ENCODE data around the gene SHKBP1. TPM values are rescaled to one million over a fixed set of nuclear protein-coding genes. Genes with fewer than 3 reads are reported as not detected.

The SHKBP1 gene, protein sequence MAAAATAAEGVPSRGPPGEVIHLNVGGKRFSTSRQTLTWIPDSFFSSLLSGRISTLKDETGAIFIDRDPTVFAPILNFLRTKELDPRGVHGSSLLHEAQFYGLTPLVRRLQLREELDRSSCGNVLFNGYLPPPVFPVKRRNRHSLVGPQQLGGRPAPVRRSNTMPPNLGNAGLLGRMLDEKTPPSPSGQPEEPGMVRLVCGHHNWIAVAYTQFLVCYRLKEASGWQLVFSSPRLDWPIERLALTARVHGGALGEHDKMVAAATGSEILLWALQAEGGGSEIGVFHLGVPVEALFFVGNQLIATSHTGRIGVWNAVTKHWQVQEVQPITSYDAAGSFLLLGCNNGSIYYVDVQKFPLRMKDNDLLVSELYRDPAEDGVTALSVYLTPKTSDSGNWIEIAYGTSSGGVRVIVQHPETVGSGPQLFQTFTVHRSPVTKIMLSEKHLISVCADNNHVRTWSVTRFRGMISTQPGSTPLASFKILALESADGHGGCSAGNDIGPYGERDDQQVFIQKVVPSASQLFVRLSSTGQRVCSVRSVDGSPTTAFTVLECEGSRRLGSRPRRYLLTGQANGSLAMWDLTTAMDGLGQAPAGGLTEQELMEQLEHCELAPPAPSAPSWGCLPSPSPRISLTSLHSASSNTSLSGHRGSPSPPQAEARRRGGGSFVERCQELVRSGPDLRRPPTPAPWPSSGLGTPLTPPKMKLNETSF
- total RNA-seq: 10 to 100 TPM; 12.4 to 17.4 (median 16.1) TPM
- polyA plus RNA-seq: 10 to 100 TPM; 14.0 to 21.7 (median 20.3) TPM
- long read RNA-seq, donor 1, transcript SHKBP1-201 (18 exons, 2,363 nt): major isoform, 25 of 35 reads
- long read RNA-seq, donor 1, partial matches to known transcripts: 2 of 35 reads
- long read RNA-seq, donor 1, other reads (novel, unspliced or antisense): 7 of 35 reads
- long read RNA-seq, donor 2, transcript SHKBP1-201 (18 exons, 2,363 nt): major isoform, 29 of 43 reads
- long read RNA-seq, donor 2, partial matches to known transcripts: 2 of 43 reads
- long read RNA-seq, donor 2, other reads (novel, unspliced or antisense): 12 of 43 reads

GRCh38 chr19:40576585-40577451 is at the start of gene SHKBP1:
Gene SHKBP1 (plus strand): TSS chr19:40576873. CDS start chr19:40576900, 27 bp downstream.
- intact Hi-C loops (cut with DNase I): no loop called here
- H3K36me3 ChIP-seq (ENCODE audit: insufficient read depth in 1 of 2, low read depth in 1 of 2): peaks cover 0 to 24% of the 10 kb centered on the region in 2 donors
- WGBS, 3 donors: 1% methylated on average over 34 to 55 of the region's 55 CpGs

GRCh38 chr19:40528078-40528477 is 48.6 kb upstream of the SHKBP1 start:
- no peak for TF ChIP-seq CTCF (IDR thresholded peaks at IDR 0.05)
- Histone ChIP-seq H3K27me3 (ENCODE audit: insufficient read depth in 3 of 3, low read length in 2 of 3) (no peaks in the 10 kb centered on the region), H3K27ac (no peak overlapping the region), H3K4me1 (no peaks in the 10 kb centered on the region), H3K36me3 (ENCODE audit: insufficient read depth in 1 of 2, low read depth in 1 of 2) (no peaks in the 10 kb centered on the region), H3K9me3 (no peaks in the 10 kb centered on the region), H3K4me3 (no peak overlapping the region)
- intact Hi-C loops (cut with DNase I): loop anchor here (5.0 to 10.0 kb wide), 4 partner anchors 74 to 393 kb away; partner anchors contain the start of gene LTBP4 (in 1 of the 2)
- WGBS, 3 donors: 73 to 78% (median 73%) methylated on average over 6 of the region's 6 CpGs
- ATAC-seq (no peak), DNase-seq (no peak)

More at GRCh38 chr19:40576585-40577451, at the start of gene SHKBP1:
- ATAC-seq (peak; percentile 98 to 99 (median 99)), DNase-seq (peak; percentile 96 to 97)
- H3K4me1 ChIP-seq: no peaks in the 10 kb centered on the region
- H3K27ac ChIP-seq: peak within 1 kb of the TSS; percentile 80
- H3K9me3 ChIP-seq: no peaks in the 10 kb centered on the region
- H3K27me3 ChIP-seq (ENCODE audit: insufficient read depth in 3 of 3, low read length in 2 of 3): no peaks in the 10 kb centered on the region
- H3K4me3 ChIP-seq: peak within 1 kb of the TSS; percentile 89
- no peak for TF ChIP-seq CTCF (IDR thresholded peaks at IDR 0.05)

DNA sequence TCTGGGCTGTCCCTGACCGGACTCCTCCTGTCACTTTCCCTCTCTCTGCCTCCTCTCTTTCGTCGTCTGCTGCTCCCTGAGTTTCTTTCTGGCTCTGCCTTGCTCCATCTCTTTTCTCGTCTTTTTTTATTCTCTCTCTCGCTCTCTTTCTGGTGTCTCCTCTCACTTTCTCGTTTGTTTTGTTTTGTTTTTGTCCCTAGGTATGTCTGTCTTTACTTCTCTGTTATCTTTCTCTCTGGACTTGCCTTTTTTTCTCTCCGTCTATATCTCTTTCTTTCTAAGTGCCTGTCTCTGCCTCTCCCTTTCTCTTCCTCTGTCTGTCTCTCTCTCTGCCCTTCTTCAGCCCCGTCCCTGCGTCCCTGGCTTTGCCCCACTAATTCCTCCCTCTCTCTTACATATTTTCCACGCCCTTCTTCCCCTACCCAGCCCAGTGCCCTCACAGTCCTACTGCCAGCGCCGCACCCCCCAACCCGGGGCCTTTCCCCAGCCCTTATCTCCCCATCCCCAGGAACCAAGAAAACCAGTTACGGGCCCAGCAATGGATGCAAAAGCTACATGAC is 48.1 kb upstream of the SHKBP1 start:
- intact Hi-C loops (cut with DNase I): loop anchor here (5.0 to 10.0 kb wide), 4 partner anchors 74 to 394 kb away; partner anchors contain the start of gene LTBP4 (in 1 of the 2)
- DNase-seq (no peak), ATAC-seq (peak in 1 of 4 donors; percentile 7)
- H3K9me3 ChIP-seq: no peaks in the 10 kb centered on the region
- no peaks in the 10 kb centered on the region for H3K27me3 ChIP-seq (ENCODE audit: insufficient read depth in 3 of 3, low read length in 2 of 3)
- H3K36me3 ChIP-seq (ENCODE audit: insufficient read depth in 1 of 2, low read depth in 1 of 2): no peaks in the 10 kb centered on the region
- no peak overlapping the region for H3K27ac ChIP-seq
- 70 to 76% (median 73%) methylated on average over 14 of the region's 14 CpGs for WGBS, 3 donors
- no peaks in the 10 kb centered on the region for H3K4me1 ChIP-seq
- H3K4me3 ChIP-seq: peak overlapping the region; percentile 70
- TF ChIP-seq CTCF (IDR thresholded peaks at IDR 0.05): no peak
